Measurements from ENCODE around the gene MTOR. TPM values are rescaled to one million over a fixed set of nuclear protein-coding genes. Genes with fewer than 3 reads are reported as not detected.
A peak's percentile ranks its signal among the peaks of the same experiment; 100 is the strongest.

The MTOR gene
- total and polyA plus RNA-seq, 10 of the 15 experiments (the other 5 are each of a cell fraction or from before 2014, with no cell fraction given): 6.6 to 41.8 (median 29.8) TPM

DNA sequence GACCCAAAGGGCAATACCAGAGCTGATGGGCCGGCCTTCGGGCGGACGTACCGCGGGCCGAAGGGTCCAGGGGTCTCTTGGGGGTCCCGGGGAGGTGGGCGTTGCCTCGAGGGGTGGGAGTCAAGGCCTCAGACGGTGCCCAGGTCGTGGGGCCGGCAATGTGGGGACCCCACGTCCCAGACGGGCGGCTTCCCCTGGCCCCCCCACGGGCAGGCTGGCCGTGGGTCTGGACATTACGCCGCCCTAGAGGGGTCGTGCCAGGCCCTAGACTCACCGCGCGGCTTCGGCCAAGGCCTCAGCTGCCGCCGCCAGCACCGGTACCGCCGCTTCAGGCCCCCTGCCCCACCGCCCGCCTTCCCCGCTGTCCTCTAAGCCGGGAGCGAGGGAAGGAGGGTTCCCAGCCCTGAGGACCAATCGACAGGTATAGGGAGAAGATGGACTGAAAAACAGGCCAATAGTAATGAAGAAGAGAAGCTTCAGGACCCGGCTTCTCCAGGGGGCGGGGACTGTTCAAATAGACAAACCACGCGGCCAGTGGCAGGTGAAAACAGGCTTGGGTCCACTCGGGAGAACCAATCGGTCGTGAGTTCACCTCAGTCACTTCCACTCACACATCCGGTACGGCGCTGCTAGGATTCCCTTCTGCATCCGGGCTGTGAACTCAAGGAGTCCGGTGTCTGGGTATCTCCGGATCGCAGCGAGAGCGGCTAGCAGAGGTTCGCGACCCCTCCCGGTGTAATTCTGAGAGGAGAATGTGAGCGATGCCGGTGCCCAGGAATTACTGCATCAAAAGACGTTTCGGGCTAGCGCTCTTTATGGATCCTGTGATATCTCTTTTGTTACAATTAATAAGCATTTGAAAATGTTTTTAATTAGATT lies at the start of gene MTOR (continued):
- TF ChIP-seq, protein P1, sequence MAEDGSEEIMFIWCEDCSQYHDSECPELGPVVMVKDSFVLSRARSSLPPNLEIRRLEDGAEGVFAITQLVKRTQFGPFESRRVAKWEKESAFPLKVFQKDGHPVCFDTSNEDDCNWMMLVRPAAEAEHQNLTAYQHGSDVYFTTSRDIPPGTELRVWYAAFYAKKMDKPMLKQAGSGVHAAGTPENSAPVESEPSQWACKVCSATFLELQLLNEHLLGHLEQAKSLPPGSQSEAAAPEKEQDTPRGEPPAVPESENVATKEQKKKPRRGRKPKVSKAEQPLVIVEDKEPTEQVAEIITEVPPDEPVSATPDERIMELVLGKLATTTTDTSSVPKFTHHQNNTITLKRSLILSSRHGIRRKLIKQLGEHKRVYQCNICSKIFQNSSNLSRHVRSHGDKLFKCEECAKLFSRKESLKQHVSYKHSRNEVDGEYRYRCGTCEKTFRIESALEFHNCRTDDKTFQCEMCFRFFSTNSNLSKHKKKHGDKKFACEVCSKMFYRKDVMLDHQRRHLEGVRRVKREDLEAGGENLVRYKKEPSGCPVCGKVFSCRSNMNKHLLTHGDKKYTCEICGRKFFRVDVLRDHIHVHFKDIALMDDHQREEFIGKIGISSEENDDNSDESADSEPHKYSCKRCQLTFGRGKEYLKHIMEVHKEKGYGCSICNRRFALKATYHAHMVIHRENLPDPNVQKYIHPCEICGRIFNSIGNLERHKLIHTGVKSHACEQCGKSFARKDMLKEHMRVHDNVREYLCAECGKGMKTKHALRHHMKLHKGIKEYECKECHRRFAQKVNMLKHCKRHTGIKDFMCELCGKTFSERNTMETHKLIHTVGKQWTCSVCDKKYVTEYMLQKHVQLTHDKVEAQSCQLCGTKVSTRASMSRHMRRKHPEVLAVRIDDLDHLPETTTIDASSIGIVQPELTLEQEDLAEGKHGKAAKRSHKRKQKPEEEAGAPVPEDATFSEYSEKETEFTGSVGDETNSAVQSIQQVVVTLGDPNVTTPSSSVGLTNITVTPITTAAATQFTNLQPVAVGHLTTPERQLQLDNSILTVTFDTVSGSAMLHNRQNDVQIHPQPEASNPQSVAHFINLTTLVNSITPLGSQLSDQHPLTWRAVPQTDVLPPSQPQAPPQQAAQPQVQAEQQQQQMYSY (CRISPR knock-in tag; IDR thresholded peaks at IDR 0.05): no peak
- TF ChIP-seq, protein P2, sequence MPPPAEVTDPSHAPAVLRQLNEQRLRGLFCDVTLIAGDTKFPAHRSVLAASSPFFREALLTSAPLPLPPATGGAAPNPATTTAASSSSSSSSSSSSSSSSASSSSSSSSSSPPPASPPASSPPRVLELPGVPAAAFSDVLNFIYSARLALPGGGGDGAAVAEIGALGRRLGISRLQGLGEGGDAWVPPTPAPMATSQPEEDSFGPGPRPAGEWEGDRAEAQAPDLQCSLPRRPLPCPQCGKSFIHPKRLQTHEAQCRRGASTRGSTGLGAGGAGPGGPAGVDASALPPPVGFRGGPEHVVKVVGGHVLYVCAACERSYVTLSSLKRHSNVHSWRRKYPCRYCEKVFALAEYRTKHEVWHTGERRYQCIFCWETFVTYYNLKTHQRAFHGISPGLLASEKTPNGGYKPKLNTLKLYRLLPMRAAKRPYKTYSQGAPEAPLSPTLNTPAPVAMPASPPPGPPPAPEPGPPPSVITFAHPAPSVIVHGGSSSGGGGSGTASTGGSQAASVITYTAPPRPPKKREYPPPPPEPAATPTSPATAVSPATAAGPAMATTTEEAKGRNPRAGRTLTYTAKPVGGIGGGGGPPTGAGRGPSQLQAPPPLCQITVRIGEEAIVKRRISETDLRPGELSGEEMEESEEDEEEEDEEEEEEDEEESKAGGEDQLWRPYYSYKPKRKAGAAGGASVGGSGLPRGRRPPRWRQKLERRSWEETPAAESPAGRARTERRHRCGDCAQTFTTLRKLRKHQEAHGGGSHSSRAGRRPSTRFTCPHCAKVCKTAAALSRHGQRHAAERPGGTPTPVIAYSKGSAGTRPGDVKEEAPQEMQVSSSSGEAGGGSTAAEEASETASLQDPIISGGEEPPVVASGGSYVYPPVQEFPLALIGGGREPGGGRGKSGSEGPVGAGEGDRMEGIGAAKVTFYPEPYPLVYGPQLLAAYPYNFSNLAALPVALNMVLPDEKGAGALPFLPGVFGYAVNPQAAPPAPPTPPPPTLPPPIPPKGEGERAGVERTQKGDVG (CRISPR knock-in tag; IDR thresholded peaks at IDR 0.05): no peak
- TF ChIP-seq JUNB (IDR thresholded peaks at IDR 0.05) (no peak), HDAC2 (IDR thresholded peaks at IDR 0.05) (no peak), BRCA1 (IDR thresholded peaks at IDR 0.05; ENCODE audit: low read depth, low read length) (no peak), NR2C1 (IDR thresholded peaks at IDR 0.05) (peak; percentile 91), SREBF2 (IDR thresholded peaks at IDR 0.05; ENCODE audit: low read length) (peak; percentile 69; the same call in 1 of the 2 replicates), EP300 (IDR thresholded peaks at IDR 0.05; ENCODE audit: borderline replicate concordance in 1 of 2, control insufficient read depth in 1 of 2, low read depth in 2 of 2, low read length in 2 of 2) (no peak), RBBP5 (conservative IDR thresholded peaks at IDR 0.05) (no peak), KAT2A (conservative IDR thresholded peaks at IDR 0.05; ENCODE audit: control insufficient read depth, low read depth, low read length) (no peak), TCF3 (IDR thresholded peaks at IDR 0.05; ENCODE audit: borderline replicate concordance, insufficient read depth, low read depth, low read length) (no peak)
- TF ChIP-seq, protein P3, sequence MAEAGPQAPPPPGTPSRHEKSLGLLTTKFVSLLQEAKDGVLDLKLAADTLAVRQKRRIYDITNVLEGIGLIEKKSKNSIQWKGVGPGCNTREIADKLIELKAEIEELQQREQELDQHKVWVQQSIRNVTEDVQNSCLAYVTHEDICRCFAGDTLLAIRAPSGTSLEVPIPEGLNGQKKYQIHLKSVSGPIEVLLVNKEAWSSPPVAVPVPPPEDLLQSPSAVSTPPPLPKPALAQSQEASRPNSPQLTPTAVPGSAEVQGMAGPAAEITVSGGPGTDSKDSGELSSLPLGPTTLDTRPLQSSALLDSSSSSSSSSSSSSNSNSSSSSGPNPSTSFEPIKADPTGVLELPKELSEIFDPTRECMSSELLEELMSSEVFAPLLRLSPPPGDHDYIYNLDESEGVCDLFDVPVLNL (IDR thresholded peaks at IDR 0.05; ENCODE audit: low read depth, low read length): no peak
- TF ChIP-seq, protein P4, sequence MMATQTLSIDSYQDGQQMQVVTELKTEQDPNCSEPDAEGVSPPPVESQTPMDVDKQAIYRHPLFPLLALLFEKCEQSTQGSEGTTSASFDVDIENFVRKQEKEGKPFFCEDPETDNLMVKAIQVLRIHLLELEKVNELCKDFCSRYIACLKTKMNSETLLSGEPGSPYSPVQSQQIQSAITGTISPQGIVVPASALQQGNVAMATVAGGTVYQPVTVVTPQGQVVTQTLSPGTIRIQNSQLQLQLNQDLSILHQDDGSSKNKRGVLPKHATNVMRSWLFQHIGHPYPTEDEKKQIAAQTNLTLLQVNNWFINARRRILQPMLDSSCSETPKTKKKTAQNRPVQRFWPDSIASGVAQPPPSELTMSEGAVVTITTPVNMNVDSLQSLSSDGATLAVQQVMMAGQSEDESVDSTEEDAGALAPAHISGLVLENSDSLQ (IDR thresholded peaks at IDR 0.05): peak; percentile 99
- TF ChIP-seq, protein P5, sequence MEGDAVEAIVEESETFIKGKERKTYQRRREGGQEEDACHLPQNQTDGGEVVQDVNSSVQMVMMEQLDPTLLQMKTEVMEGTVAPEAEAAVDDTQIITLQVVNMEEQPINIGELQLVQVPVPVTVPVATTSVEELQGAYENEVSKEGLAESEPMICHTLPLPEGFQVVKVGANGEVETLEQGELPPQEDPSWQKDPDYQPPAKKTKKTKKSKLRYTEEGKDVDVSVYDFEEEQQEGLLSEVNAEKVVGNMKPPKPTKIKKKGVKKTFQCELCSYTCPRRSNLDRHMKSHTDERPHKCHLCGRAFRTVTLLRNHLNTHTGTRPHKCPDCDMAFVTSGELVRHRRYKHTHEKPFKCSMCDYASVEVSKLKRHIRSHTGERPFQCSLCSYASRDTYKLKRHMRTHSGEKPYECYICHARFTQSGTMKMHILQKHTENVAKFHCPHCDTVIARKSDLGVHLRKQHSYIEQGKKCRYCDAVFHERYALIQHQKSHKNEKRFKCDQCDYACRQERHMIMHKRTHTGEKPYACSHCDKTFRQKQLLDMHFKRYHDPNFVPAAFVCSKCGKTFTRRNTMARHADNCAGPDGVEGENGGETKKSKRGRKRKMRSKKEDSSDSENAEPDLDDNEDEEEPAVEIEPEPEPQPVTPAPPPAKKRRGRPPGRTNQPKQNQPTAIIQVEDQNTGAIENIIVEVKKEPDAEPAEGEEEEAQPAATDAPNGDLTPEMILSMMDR (IDR thresholded peaks at IDR 0.05 in 2 of 3, conservative IDR thresholded peaks at IDR 0.05 in 1 of 3; ENCODE audit: control insufficient read depth in 2 of 3, extremely low read depth in 1 of 3, insufficient read depth in 1 of 3, low read depth in 3 of 3, low read length in 3 of 3): peak in 2 of 3 experiments; percentile 0 to 18; a peak in 1 of 6 replicates
- TF ChIP-seq, protein P6, sequence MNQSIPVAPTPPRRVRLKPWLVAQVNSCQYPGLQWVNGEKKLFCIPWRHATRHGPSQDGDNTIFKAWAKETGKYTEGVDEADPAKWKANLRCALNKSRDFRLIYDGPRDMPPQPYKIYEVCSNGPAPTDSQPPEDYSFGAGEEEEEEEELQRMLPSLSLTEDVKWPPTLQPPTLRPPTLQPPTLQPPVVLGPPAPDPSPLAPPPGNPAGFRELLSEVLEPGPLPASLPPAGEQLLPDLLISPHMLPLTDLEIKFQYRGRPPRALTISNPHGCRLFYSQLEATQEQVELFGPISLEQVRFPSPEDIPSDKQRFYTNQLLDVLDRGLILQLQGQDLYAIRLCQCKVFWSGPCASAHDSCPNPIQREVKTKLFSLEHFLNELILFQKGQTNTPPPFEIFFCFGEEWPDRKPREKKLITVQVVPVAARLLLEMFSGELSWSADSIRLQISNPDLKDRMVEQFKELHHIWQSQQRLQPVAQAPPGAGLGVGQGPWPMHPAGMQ (IDR thresholded peaks at IDR 0.05; ENCODE audit: borderline replicate concordance): no peak
